Measurements from ENCODE around the gene GALNT18.
A peak's percentile ranks its signal among the peaks of the same experiment; 100 is the strongest.

Gene GALNT18

DNA sequence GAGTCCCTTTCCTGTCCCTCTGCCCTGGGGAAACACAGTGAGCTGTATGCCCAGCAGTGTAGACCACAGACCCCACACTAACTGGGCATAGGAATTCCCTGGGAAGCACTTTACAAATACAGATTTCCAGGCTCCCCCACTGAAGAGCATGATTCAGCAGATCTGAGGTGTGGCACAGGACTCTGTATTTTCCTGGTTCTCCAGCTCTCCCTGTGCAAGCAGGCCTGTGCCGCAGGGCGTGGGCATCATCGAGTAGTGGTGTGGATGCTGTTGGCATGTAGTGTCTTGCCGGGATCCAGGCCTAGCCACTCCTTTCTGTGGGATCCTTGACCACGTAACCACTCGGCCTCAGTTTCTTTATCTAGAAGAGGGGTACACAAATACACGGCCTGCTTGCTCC lies 49.9 kb downstream of the GALNT18 start:
- no peak overlapping the region for H3K4me3 ChIP-seq (ENCODE audit: low read length)
- peak; percentile 69 for DNase-seq (ENCODE audit: low read depth)
- TF ChIP-seq, protein P1, sequence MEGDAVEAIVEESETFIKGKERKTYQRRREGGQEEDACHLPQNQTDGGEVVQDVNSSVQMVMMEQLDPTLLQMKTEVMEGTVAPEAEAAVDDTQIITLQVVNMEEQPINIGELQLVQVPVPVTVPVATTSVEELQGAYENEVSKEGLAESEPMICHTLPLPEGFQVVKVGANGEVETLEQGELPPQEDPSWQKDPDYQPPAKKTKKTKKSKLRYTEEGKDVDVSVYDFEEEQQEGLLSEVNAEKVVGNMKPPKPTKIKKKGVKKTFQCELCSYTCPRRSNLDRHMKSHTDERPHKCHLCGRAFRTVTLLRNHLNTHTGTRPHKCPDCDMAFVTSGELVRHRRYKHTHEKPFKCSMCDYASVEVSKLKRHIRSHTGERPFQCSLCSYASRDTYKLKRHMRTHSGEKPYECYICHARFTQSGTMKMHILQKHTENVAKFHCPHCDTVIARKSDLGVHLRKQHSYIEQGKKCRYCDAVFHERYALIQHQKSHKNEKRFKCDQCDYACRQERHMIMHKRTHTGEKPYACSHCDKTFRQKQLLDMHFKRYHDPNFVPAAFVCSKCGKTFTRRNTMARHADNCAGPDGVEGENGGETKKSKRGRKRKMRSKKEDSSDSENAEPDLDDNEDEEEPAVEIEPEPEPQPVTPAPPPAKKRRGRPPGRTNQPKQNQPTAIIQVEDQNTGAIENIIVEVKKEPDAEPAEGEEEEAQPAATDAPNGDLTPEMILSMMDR (IDR thresholded peaks at IDR 0.05; ENCODE audit: insufficient read depth, low read depth, low read length, missing control alignments), result no peak

DNA sequence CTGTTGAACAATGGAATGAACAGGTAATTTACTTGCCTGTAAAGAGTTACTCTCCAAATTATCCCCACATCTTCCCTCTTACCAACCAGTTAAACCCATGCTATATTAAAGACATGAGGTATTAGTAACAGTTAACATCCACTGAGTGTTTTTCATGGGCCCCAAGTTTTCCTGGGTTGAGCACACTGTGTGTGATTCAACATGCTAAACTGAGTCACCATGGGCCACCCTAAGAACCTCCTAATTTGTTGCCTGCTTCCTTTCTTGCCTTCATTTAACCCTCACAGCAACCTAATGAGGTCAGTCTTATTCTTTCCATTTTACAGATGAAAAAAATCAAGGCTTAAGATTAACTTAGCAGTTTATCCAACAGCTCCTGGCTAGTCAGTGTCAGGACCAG lies 51.0 kb downstream of the GALNT18 start:
- DNase-seq (ENCODE audit: low read depth), result peak; percentile 51
- TF ChIP-seq, protein P1 (IDR thresholded peaks at IDR 0.05; ENCODE audit: insufficient read depth, low read depth, low read length, missing control alignments), result no peak
- no peak overlapping the region for H3K4me3 ChIP-seq (ENCODE audit: low read length)

GRCh38 chr11:11569936-11570491 lies 51.8 kb downstream of the GALNT18 start:
- peak; percentile 76 for DNase-seq (ENCODE audit: low read depth)
- no peak overlapping the region for H3K4me3 ChIP-seq (ENCODE audit: low read length)
- TF ChIP-seq, protein P1 (IDR thresholded peaks at IDR 0.05; ENCODE audit: insufficient read depth, low read depth, low read length, missing control alignments), result peak; percentile 35

GRCh38 chr11:11568651-11569229 lies 53.1 kb downstream of the GALNT18 start:
- DNase-seq (ENCODE audit: low read depth), result peak; percentile 90
- no peak overlapping the region for H3K4me3 ChIP-seq (ENCODE audit: low read length)
- TF ChIP-seq, protein P1 (IDR thresholded peaks at IDR 0.05; ENCODE audit: insufficient read depth, low read depth, low read length, missing control alignments), result no peak

DNA sequence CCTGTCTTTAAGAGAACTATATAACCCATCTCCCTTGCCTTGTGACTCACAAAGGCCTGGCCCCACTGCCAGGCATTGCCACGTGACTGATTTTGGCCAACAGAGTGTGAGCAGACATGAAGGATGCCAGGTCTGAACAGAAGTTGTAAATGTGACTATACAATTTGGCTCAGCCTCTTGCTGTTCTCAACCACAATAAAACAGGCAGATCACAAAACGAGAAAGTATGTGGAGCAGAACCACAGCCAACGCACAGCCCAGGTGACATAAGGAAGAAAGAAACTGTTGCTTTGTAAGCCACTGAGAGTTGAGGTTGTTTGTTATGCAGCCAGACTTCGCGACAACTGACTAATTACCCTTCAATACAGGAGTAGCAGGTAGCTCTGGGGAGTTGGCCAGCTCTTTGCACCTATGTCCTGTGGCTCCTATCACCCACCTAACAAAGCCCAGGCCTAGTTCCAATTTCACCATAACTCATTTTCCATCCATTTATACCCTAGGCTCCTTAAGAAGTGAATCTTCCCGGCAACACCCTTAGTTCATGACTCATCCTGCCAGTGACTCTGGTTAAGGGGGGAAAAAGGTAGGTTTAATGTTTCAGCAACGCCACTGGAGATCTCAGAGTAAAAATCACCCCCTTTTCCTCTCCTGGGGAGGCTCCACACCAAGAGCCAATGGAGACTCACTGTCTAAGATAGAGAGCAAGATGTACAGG lies 53.7 kb downstream of the GALNT18 start:
- no peak overlapping the region for H3K4me3 ChIP-seq (ENCODE audit: low read length)
- TF ChIP-seq, protein P1 (IDR thresholded peaks at IDR 0.05; ENCODE audit: insufficient read depth, low read depth, low read length, missing control alignments), result no peak
- peak; percentile 71 for DNase-seq (ENCODE audit: low read depth)

GRCh38 chr11:11565636-11566035 lies 56.2 kb downstream of the GALNT18 start:
- TF ChIP-seq, protein P1 (IDR thresholded peaks at IDR 0.05; ENCODE audit: insufficient read depth, low read depth, low read length, missing control alignments), result no peak
- no peak for DNase-seq (ENCODE audit: low read depth)
- no peak overlapping the region for H3K4me3 ChIP-seq (ENCODE audit: low read length)

Measured in epithelial cell of esophagus (primary cell).